ENCODE measurements around the gene XRCC4.

XRCC4 gene

DNA sequence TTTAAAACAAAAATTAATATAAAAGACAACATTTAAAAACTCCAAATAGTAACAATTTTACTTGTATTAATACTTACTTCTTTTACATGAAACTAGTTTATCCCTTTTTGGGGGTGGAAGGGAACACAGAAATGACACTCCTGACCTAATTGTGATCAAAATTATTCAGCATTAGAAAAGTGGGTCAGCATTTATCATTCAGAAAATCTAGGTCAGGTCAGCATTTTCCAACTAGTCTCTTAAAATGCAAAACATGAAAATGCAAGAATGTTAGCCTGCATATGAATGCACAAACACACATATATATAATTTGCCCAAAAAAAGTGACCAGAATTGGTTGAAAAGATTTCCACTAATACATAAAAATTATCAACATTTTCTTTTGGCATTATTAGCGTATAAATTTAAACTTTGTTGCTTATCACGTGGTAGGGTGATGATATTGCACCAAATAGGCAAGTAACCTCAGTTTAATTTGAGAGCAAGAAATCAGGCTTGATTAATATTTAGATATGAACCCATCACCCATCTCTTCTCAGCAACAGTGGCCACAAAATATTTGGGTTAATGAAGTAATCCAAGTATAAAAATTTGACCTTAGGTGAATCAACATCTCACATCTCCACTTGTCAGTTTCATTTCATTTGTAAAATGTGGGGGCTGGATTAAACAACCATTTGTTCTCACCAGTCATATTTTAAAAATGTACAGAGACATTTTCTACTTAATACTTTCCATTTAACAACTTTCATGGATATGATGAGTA, 5.9 kb upstream of the XRCC4 start:
- DNase-seq = no peak

DNA sequence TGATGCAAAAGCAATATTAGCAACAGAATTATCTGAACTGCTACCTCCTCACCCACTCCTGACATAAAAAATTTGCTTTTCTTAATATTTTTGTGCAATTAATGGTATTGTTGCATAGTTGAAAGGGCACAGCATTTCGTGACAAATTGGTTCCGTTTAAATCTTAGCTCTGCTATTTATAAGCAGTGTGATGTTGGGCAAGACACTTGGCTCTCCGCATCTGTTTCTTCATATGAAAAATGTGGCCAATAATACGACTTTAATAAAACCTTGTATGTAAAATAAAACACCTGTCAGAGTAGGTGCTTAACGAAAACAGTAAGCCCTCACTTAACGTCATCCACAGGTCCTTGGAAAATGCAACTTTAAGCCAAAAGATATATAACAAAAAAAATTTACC, 4.4 kb upstream of the XRCC4 start:
- DNase-seq = no peak

DNA sequence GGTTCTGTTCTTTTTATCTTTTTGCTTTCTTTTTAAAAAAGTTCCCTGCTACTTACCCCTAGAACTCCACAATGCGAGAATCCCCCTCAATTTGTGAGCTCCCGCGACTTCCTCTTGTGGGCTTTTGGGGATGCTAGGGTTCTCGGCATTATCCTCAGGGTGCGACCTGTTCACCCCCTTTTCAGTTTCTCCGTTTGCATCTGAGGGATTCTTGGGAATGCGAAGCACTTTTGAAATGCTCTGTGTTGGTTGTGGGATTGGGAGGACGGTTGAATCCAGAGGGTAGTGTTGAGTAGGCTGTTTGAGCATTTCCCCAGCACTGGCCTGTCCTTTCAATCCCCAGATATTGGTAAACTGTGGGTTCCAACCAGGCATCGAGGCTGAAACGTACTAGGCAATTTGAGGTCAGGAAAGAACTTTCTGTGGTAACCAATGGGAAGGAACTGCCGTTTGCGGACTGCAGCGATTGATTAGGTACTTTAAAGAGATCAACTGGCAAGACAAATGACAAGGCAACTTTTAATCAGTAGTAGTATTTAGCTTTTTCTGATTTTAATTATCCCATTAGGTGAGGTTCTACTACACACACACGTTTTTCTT, 415 bp downstream of the XRCC4 start:
- no peak for DNase-seq

DNA sequence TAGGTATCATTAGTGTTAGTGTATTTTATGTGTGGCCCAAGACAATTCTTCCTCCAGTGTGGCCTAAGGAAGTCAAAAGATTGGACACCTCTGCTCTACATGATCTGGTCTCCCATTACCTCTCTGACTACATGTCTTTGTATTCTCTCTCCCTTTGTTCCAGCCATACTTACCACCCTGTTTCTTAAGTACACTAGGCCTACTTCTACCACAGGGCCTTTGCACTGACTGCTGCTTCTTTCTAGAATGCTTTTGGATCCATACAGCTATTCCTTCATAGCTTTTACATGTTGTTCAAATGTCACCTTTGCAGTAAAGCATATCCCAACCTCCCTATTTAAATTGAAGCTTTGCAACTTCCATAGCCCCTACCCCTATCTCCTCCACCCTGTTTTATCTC, 5.4 kb downstream of the XRCC4 start:
- DNase-seq = no peak

DNA sequence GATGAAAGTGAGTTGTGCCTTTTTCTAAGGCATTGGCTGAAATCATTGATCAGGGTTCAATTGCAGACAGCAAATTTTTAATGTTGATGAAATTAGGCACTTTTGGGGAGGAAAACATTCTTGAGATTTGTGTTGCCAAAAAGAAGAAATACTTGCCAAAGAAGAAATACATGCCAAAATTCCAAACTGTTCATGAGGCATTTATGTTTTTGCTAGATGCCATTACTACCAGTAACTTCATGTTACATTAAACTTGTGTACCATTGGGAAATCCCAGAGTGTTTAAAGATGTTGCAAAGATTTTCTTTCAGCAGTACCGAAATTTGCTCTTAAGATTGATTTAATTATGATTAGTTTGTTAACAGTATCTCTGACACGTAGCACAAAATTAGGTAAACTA, 7.0 kb downstream of the XRCC4 start:
- DNase-seq = no peak

DNA sequence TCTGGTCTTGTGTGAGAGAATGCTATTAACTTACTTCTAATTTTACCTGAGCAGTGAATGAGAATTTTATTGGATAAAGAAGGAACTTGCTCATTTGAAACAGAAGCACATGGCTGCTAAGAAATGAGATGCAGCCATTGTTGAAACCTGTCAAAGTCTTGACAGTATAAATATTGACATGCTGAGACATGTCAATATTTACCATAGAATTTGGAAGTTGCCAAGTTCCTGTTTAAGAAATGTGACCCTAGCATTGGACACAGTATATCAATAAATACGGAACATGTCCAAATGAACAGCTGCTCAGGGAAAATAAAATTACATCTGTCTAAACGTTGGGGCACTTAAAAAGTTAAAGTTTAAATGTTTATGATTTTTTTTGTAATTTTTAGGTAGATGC, 7.8 kb downstream of the XRCC4 start:
- DNase-seq = no peak

DNA sequence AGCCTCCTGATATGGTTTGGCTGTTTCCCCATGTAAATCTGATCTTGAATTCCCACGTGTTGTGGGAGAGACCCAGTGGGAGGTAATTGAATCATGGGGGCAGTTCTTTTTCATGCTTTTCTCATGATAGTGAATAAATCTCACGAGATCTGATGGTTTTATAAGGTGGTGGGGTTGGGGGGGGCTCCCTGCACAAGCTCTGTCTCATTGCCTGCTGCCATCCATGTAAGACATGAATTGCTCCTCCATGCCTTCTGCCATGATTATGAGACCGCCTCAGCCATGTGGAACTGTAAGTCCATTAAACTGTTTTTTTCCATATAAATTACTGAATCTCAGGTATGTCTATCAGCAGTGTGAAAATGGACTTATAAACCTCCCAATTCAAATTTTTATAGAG, 12.8 kb downstream of the XRCC4 start:
- DNase-seq = no peak

DNA sequence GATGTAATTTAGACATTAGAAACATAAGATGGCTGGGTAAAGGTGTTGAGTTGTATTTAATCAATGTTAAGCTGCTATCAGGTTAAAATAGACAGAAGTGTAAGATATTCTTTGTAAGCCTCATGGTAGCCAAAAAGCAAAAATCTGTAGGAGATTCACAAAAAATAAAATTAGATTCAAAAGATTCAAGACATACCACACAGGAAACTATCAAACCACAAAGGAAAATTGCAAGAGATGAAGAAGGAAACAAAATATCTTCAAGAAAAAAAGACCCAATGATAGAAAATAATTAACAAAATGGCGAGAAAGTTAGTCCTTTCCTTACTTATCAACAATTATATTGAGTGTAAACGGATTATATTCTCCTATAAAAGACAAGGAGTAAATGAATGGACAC, 15.3 kb downstream of the XRCC4 start:
- no peak for DNase-seq

DNA sequence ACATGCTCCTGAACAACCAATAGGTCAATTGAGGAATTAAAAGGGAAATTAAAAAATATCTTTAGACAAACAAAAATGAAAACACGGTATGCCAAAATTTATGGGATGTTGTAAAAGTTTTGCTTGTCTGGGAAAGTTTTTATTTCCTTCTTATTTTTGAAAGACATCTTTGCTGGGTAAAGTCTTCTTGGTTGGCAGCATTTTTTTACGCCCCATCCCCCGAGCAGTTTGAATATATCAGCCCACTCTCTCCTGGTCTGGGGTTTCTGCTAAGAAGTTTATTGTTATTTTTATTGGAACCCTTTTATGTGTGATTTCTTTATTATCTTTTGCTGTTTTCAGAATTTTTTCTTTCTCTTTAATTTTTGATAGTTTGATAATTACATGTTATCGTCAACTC, 16.3 kb downstream of the XRCC4 start:
- no peak for DNase-seq

DNA sequence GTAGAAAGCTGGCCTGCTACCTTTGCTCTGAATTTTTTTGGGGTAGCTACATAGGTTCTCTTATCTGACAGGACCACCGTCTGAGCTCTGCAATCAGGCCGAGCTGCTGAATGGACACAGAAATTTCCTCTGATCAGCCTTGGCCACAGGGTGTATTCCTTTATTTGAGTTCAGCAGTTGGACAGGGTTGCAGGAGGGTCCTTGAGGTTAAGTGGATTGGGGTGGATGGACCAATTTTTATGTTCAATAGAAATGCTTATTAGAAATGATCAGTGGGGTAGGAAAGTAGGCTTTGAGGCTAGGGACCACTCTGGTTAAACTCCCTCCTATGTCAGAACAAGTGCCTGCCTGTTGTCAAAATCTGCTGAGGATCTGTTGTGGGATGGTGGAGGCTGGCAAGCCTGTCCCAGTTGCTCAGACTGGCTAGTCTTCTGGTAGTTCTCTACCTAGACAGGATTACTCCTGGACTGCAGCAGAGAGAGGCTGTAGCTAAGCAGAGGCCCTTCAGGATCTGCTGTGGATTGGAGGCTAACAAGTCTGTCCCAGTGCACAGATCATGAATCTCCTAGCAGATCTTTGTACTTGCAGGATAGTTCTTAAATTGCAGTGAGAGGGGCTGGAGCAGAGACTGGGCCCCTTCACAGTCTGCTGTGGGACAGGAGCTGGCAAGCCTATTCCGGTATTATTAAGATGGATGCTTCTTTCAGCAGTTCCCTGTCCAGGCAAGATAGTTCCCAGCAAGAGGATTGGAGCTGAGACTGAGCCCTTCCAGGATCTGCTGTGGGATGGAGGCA, 18.0 kb downstream of the XRCC4 start:
- DNase-seq = no peak

DNA sequence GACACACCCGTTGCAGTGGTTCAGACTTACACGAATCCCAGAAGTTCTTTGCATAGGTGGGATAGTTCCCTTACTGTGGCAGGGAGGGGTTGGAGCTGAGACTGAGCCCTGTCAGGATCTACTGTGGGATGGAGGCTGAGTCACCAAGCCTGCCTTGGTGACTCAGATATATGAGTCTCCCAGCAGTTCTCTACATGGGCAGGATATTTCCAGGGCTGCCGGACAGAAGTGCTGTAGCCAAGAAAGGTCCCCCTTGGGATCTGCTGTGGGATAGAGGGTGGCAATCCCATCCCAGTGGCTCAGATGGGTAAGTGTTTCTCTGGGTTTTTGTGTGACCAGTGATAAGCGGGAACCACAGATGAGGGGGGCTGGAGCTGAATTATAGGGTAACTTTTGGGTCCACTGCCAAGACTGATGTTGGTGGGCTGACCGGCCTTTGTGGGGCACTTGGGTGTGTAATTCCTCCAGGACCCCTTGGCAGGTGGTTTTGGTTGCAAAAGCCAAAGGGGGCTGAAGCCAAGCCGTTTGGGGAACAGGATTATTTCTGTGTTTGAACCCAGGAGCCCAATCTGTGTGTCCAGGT, 18.7 kb downstream of the XRCC4 start:
- no peak for DNase-seq

DNA sequence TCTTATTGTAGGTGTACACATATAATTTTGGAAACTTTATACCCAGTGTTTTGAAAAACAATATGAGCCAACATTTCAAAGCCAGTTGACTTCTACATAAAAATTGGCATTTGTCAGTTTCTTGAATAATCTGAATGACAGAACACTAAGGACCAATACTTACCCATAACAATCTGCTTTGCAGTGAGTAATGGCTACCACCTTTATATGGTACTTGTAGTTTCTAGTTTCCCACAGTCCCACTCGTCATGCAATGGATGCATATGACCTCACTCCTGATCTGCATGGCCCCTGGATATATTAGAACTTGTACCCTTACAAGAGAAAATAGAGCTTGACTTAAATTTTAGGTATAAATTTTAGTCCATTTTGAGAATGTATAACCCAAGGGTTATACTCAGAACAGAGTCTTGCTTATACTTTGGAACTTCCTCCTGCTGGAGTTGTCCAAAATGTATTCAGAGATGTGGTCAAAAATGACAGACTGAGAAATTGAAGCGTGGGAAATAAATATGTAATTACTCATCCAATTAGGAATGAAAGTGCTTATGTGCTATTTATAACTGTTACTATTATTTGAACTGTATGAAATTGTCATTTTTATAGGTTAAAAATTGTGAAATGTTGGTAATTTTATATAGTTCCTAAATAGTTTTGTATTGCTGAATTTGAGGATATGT, 19.5 kb downstream of the XRCC4 start:
- DNase-seq = no peak

DNA sequence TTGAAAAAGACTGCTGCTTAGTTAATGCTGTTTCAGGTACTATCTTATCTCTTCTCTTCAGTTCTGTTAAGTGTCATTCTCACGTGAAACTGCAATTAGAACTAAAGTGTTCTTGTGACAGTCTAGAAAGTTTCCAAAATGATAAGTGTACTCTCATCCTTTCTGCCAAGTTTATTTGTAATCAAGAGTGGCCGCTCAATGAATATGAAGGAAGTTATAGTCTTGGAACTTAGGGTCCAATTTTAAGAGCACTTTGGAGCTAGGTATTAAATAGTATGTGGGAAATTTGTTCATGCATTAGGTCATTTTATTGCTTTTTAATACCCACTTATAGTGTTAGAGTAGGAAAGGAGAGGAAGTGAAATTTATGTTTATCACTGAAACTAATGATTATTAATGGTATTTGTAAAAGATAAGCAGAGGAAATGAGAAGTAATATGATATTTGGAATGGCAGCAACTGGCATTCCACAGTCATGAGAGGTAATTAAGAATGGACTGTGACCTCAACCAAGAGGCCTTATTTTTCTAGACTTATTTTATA, 20.4 kb downstream of the XRCC4 start:
- no peak for DNase-seq

DNA sequence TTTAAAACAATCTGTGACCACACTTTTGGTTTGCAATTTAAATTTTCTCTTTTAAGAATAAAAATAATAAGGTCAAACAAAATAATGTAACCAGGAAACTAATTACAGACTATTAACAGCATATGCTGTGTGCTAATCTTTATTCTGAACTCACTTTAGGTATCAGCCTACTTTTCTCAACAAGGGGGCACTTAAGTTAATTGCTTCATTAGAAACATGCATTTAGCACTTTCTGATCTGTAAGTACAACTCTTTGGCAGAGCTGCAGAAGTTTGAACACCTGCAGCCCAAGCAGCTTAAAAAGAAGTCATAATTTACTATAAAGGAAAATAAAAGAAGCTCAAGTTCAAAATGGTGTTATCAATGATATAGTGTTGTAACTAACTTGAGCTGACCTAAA, 21.7 kb downstream of the XRCC4 start:
- DNase-seq = no peak

DNA sequence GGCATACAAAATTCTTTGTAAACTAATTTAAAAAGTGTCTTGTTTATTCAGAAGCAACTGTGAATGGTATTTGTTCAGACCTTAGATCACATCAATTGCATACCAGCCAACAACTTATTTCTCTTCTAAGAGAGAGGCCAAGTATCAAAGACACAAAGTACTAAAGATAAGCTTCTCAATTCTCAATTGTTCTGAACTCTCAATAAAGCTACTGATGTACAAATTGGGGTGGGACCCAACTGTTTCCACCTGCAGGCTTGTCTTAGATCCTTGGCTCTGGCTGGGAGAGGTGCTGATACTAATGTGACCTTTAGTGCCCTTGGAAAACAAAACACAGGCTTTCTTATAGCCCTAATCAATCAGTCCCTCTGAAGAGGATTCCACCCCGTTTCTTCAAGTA, 22.1 kb downstream of the XRCC4 start:
- DNase-seq = no peak

DNA sequence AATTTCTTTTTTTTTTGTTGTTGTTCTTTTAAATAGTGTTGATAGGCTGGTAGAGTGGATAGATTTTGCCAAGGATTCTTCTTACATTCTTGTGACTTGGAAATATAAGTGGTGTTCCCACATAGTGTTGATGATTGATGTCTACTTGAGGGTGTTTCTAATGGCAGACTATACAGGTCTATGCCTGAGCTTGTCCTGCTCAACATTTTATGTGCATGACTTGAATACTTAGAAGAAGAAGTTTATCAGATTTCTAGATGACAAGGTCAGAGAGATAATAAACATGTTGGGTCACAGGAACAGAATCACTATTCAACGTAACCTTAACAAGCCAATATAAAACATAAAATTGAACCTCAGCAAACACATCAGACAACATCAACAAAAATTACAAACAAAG, 24.2 kb downstream of the XRCC4 start:
- DNase-seq = no peak

DNA sequence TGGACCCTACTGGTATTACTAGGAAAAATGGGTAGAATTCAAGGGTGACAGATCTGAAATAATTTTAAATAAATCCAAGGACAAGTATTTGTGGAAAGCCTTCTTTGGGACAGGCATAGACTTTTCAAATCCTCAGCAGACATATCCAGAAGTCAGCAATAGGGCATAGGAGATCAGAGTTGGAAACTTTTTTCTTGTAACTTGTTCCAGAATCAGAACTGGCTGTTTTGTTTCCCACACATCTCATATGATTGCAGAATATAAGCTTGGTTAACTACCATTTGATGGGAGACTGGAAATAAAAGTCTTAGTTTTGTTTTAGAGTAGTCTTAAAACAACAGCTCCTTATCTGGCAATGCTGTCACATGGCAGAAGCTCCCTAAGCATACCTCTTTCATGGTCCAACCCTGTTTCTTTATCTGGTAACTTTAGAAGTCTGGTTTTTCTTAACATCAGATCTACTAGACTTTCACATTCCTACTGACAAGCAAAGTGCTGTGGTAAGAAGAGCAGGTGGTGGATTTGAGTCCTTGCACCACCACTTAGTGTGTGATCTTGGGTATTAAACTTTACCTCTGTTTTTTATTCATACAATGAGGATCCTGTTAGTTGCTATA, 25.1 kb downstream of the XRCC4 start:
- no peak for DNase-seq

DNA sequence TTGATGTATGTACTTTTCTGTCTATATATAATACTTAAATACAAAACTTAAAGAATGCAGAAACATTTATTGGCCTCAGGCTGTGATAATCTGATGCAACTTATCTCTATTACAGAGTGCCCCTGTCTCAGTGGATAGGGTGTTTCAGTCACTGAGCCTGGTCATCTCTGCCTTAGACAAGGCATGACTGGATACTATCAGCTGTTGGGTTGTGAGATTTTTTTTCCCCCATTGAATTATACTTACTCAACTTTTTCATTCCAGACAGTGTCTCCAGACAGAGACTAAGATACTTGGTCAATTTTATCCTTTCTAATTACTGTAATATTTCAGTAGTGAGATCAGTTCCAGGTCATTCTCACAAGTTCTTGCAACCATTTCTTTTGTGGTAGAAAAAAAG, 26.7 kb downstream of the XRCC4 start:
- no peak for DNase-seq

DNA sequence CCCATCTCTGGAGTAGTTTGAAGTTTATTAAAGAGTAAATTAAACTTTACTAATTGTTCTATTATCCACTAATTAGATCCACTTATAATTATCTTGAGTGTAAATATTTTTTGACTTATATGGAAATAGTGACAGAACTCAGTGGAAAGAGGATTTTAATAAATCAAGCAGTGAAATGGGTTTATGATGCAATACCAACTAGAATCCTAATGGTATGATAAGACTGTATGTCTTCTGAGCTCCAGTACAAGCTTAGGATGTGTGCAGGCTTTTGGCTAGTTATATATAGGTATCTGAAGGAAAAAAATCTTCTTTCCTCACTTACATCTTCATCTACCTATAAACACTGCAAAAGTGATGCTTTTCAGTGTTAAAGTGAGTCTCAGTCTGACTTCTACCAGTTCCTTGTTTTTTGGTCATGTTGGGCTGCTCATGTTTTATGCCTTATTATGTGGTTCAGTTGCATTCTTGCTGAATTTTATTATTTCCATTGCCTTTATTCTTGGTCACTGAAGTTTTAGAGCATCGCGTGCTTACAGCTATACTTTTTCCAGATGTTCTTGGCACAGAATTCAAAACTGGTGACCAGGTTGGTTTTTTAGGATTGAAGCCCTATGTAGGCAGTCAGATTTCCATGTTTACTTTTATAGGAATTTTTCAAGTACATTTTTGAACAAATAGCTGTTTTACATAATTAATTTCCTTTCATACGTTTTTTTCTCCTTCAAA, 30.5 kb downstream of the XRCC4 start:
- DNase-seq = no peak

DNA sequence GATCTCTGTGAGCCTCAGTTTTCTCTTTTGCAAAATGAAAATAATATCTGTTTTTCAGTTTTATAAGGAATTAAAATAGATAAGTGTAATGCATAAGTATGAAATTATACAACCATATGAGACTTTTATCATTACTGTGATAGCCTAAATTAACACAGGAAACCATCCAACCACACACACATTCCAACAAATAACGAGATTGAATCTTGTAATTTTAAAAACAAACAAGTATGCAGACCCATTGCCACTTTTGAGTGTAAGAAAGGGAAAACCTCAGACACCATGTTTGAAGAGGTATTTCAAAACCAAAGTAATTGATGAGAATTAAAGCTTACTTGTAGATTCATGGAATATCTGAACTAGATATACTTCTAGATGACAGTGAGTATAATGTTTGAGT, 32.0 kb downstream of the XRCC4 start:
- no peak for DNase-seq

DNA sequence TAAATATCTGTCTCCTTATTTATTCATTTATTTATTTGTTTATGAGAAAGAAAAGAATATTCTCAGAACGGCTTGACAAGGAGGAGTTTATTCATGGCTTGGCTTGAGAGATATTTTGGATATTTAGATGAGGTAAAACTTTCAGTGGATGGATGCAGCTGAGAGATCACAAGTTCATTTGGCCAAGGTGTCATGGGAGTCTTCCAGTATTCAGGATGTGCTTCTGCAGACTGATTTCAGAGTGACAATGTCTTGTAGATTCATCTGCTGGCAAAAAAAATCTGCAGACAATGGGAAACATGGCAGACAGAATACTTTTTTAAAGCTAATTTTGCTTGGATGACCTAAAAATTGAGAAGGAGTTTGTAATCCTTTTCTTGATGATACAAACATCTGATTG, 38.5 kb downstream of the XRCC4 start:
- DNase-seq = no peak

DNA sequence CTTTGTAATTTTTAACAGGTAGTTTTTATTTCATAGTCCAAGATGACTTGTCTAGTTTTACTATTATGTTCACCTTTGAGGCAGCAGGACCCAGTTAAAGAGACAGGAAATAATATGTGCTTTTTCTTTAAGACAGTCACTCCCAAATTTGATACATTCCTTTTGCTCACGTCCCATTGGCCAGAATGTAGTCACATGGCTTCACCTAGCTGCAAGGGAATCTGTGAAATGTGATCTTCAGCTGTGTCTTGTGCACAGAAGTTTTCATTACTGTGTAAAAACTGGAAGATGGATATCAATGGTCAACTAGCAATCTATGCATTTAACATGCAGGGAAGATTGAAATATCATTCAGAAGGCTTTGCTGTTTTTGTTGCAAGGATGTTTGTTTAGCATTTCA, 41.1 kb downstream of the XRCC4 start:
- no peak for DNase-seq
